Naive thymus-derived CD4-positive, alpha-beta T cell (primary cell): ENCODE measurements around the gene GASK1A. TPM values are rescaled to one million over a fixed set of nuclear protein-coding genes. Genes with fewer than 3 reads are reported as not detected.
"Not testable (repeated sequence)": the region's sequence is repeated elsewhere in the genome, so short reads cannot be mapped to it uniquely, and the experiment has no call there.

Experiments used
- ATAC-seq: fragments of 150-1000 bp; cut with Tn5 transposase; 2 replicates; pipeline ENCODE4 v1.10.0; 2021; ENCODE audit warnings: mild to moderate bottlenecking, moderate library complexity
- CTCF ChIA-PET: fragments of 350-600 bp; sonication (Branson Sonifier 250); formaldehyde crosslinking; loops from one replicate; lab custom pipeline; 2021; ENCODE audit warnings: antibody characterized with exemption; lab: Charles Lee
- POLR2A ChIA-PET: fragments of 350-600 bp; sonication (Branson Sonifier 250); formaldehyde crosslinking; loops from one replicate; lab custom pipeline; 2021; ENCODE audit warnings: antibody characterized with exemption, inconsistent platforms; lab: Charles Lee
- DNase-seq, 9 donors: peaks; one replicate each; pipeline versions ENCODE4 v3.0.0 to v3.0.0-alpha.2; 2020 to 2022; ENCODE audit warnings: mixed read lengths in 1 of 9
- H3K27ac ChIP-seq: one replicate; pipeline ENCODE4 v1.7.0; 2013; ENCODE audit warnings: mild to moderate bottlenecking, low read depth, low read length, moderate library complexity
- H3K27me3 ChIP-seq, 2 donors: one replicate each; pipeline ENCODE4 v1.7.0; 2013; ENCODE audit warnings: low read length in 2 of 2, mild to moderate bottlenecking in 2 of 2, moderate library complexity in 2 of 2; ENCODE audit not compliant: control insufficient read depth in 2 of 2, insufficient read depth in 2 of 2
- H3K36me3 ChIP-seq, 3 experiments: 1 replicate in 2 of 3; 2 replicates in 1 of 3; pipeline ENCODE4 v1.7.0; 2013; ENCODE audit warnings: low read length in 3 of 3, mild to moderate bottlenecking in 3 of 3, moderate library complexity in 1 of 3; ENCODE audit not compliant: insufficient read depth in 3 of 3, control insufficient read depth in 2 of 3
- H3K4me1 ChIP-seq, 2 donors: one replicate each; pipeline ENCODE4 v1.7.0; 2013; ENCODE audit warnings: low read length in 2 of 2, mild to moderate bottlenecking in 2 of 2, moderate library complexity in 1 of 2; ENCODE audit not compliant: control insufficient read depth in 2 of 2, insufficient read depth in 2 of 2
- H3K4me3 ChIP-seq: 2 replicates; pipeline ENCODE4 v1.7.0; 2013; ENCODE audit warnings: mild to moderate bottlenecking, low read length
- H3K9me3 ChIP-seq, 3 experiments: 1 replicate in 2 of 3; 2 replicates in 1 of 3; pipeline ENCODE4 v1.7.0; 2013; ENCODE audit warnings: low read length in 3 of 3; ENCODE audit not compliant: control insufficient read depth in 2 of 3
- H3K27ac Mint-ChIP-seq, 9 donors: one replicate each; pipeline ENCODE4 v1.8.0; 2020 to 2022; ENCODE audit warnings: mixed read lengths in 9 of 9, mild to moderate bottlenecking in 8 of 9, moderate library complexity in 5 of 9, inconsistent platforms in 2 of 9
- H3K27me3 Mint-ChIP-seq, 5 donors: one replicate each; pipeline ENCODE4 v1.8.0; 2021 to 2022; ENCODE audit warnings: mixed read lengths in 5 of 5, mild to moderate bottlenecking in 1 of 5
- H3K36me3 Mint-ChIP-seq, 5 donors: one replicate each; pipeline ENCODE4 v1.8.0; 2020 to 2022; ENCODE audit warnings: mixed read lengths in 5 of 5, mild to moderate bottlenecking in 3 of 5, inconsistent platforms in 1 of 5
- H3K4me1 Mint-ChIP-seq, 7 donors: one replicate each; pipeline ENCODE4 v1.8.0; 2020 to 2022; ENCODE audit warnings: mixed read lengths in 7 of 7, mild to moderate bottlenecking in 3 of 7, inconsistent platforms in 1 of 7
- H3K4me3 Mint-ChIP-seq, 10 donors: one replicate each; pipeline ENCODE4 v1.8.0; 2020 to 2022; ENCODE audit warnings: mild to moderate bottlenecking in 10 of 10, mixed read lengths in 10 of 10, moderate library complexity in 6 of 10, inconsistent platforms in 2 of 10
- H3K9me3 Mint-ChIP-seq, 11 donors: one replicate each; pipeline ENCODE4 v1.8.0; 2020 to 2022; ENCODE audit warnings: mixed read lengths in 11 of 11, mild to moderate bottlenecking in 4 of 11, inconsistent platforms in 1 of 11, moderate library complexity in 1 of 11
- intact Hi-C, 2 donors: fragments of 100-400 bp; cut with micrococcal nuclease; formaldehyde crosslinking; loops; one replicate each; pipeline ENCODE4 v1.15.1; 2023
- polyA plus RNA-seq, 2 donors: library from polyadenylated mRNA; unstranded; fragments of 300-500 nt; fragmentation: Illumina TruSeq; gene quantifications; one replicate each; pipeline ENCODE4 v1.2.3, GENCODE V29; 2021
- total RNA-seq, 6 experiments: library from RNA in 5 of 6; stranded (reverse) in 5 of 6; gene quantifications; 1 replicate in 5 of 6; 2 replicates in 1 of 6; pipeline ENCODE4 v1.2.3 and lab custom pipeline; 2021 to 2026

Gene GASK1A
- total and polyA plus RNA-seq, 7 experiments from 2014 or later, result 0.20 to 0.24 (median 0.21) TPM; not detected in 4

DNA sequence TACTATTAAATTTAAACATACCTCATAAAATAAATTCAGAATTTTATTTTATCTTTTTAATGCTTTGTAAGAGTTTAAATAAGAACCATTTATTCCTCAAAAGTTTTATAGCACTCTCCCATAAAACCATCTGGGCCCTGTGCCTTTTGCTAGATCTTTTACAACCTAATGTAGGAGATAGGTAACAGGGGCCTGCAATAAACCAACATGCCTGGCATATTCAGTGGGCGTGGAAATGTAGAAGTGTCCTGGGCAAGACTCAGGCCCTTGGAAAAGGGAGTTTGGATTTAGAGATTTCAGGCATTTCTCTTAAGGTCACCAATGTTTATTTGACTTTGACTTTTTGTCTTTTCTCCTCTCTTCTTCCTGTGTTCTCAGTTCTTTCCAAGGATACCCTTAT, 80.3 kb downstream of the GASK1A start:
- CTCF ChIA-PET, result no interaction called here
- Mint-ChIP-seq H3K4me3 (peak overlapping the region in 1 of 10 donors; percentile 59), H3K9me3 (no peaks in the 10 kb centered on the region), H3K27me3 (peaks cover 0 to 1% (median 0%) of the 10 kb centered on the region in 5 donors), H3K36me3 (no peaks in the 10 kb centered on the region), H3K27ac (peak overlapping the region in 1 of 9 donors; percentile 6), H3K4me1 (peaks cover 0 to 31% (median 23%) of the 10 kb centered on the region in 7 donors)
- Histone ChIP-seq H3K27me3 (no peaks in the 10 kb centered on the region), H3K9me3 (no peaks in the 10 kb centered on the region), H3K27ac (no peak overlapping the region), H3K36me3 (no peaks in the 10 kb centered on the region), H3K4me3 (no peak overlapping the region), H3K4me1 (peaks cover 0 to 18% of the 10 kb centered on the region in 2 donors)
- intact Hi-C loops, result no loop called here
- POLR2A ChIA-PET, result no interaction called here
- DNase-seq (no peak), ATAC-seq (no peak)

GRCh38 chr3:43061101-43061895, 82.2 kb downstream of the GASK1A start:
- H3K36me3 ChIP-seq, result no peaks in the 10 kb centered on the region
- peak overlapping the region in 7 of 10 donors; percentile 20 to 63 (median 42) for H3K4me3 Mint-ChIP-seq
- POLR2A ChIA-PET, result no interaction called here
- ATAC-seq, result no peak
- H3K9me3 Mint-ChIP-seq, result peaks cover 0 to 2% (median 0%) of the 10 kb centered on the region in 11 donors
- H3K9me3 ChIP-seq, result no peaks in the 10 kb centered on the region
- no peak overlapping the region for H3K4me3 ChIP-seq
- H3K4me1 ChIP-seq, result peaks cover 0 to 18% of the 10 kb centered on the region in 2 donors
- peaks cover 0 to 33% (median 23%) of the 10 kb centered on the region in 7 donors for H3K4me1 Mint-ChIP-seq
- H3K27ac Mint-ChIP-seq, result peak overlapping the region in 6 of 9 donors; percentile 7 to 80 (median 46)
- CTCF ChIA-PET, result interaction anchor here (1.4 kb wide), 1 partner anchor 99 kb away, joined by 3 read pairs; no protein-coding TSS in a partner anchor
- no peak overlapping the region for H3K27ac ChIP-seq
- no peaks in the 10 kb centered on the region for H3K36me3 Mint-ChIP-seq
- H3K27me3 Mint-ChIP-seq, result peaks cover 0 to 1% (median 0%) of the 10 kb centered on the region in 5 donors
- no peak for DNase-seq
- intact Hi-C loops, result no loop called here
- H3K27me3 ChIP-seq, result no peaks in the 10 kb centered on the region

GRCh38 chr3:43062040-43062563, 83.0 kb downstream of the GASK1A start:
- H3K27me3 Mint-ChIP-seq, result peaks cover 0 to under 1% (median 0%) of the 10 kb centered on the region in 5 donors
- ChIA-PET CTCF (interaction anchor here (1.4 kb wide), 1 partner anchor 100 kb away, joined by 3 read pairs; no protein-coding TSS in a partner anchor), POLR2A (no interaction called here)
- no peak for DNase-seq
- peaks cover 0 to 33% (median 23%) of the 10 kb centered on the region in 7 donors for H3K4me1 Mint-ChIP-seq
- Histone ChIP-seq H3K27ac (no peak overlapping the region), H3K36me3 (no peaks in the 10 kb centered on the region), H3K27me3 (no peaks in the 10 kb centered on the region), H3K9me3 (no peaks in the 10 kb centered on the region), H3K4me1 (peaks cover 0 to 18% of the 10 kb centered on the region in 2 donors), H3K4me3 (no peak overlapping the region)
- peaks cover 0 to 2% (median 0%) of the 10 kb centered on the region in 11 donors for H3K9me3 Mint-ChIP-seq
- intact Hi-C loops, result no loop called here
- peak overlapping the region in 3 of 9 donors; percentile 26 to 83 (median 39) for H3K27ac Mint-ChIP-seq
- H3K36me3 Mint-ChIP-seq, result no peaks in the 10 kb centered on the region
- H3K4me3 Mint-ChIP-seq, result no peak overlapping the region
- no peak for ATAC-seq

GRCh38 chr3:43062564-43063040, 83.5 kb downstream of the GASK1A start:
- H3K9me3 ChIP-seq, result no peaks in the 10 kb centered on the region
- DNase-seq, result no peak
- H3K4me3 ChIP-seq, result no peak overlapping the region
- no peaks in the 10 kb centered on the region for H3K36me3 Mint-ChIP-seq
- no peak overlapping the region for H3K27ac Mint-ChIP-seq
- H3K9me3 Mint-ChIP-seq, result peaks cover 0 to 2% (median 0%) of the 10 kb centered on the region in 11 donors
- H3K4me1 Mint-ChIP-seq, result peaks cover 0 to 33% (median 23%) of the 10 kb centered on the region in 7 donors
- H3K27ac ChIP-seq, result no peak overlapping the region
- ChIA-PET POLR2A (no interaction called here), CTCF (no interaction called here)
- peaks cover 0 to 18% of the 10 kb centered on the region in 2 donors for H3K4me1 ChIP-seq
- no peaks in the 10 kb centered on the region for H3K36me3 ChIP-seq
- no peaks in the 10 kb centered on the region for H3K27me3 Mint-ChIP-seq
- intact Hi-C loops, result no loop called here
- ATAC-seq, result no peak
- no peaks in the 10 kb centered on the region for H3K27me3 ChIP-seq
- H3K4me3 Mint-ChIP-seq, result no peak overlapping the region

DNA sequence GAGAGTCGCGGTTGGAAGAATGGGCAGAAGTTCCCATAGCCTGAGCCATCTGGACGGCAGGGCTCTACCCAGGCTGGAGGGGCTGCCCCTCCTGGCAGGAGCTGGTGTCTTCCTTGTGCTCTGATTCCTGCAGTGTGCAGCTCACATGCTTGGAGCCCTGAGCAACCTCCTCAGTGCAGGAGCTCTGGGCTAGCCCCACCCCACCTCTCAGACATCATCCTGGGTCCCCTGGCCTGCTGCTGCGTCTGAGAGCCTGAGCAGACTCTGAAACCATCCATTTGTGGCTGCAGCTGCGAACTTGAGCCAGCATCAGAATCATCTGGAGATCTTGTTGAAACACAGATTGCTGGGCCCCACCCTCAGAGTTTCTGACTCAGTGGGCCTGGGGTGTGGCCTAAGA, 84.0 kb downstream of the GASK1A start:
- peaks cover 0 to 2% (median 0%) of the 10 kb centered on the region in 11 donors for H3K9me3 Mint-ChIP-seq
- no peak overlapping the region for H3K4me3 ChIP-seq
- peaks cover 0 to 33% (median 23%) of the 10 kb centered on the region in 7 donors for H3K4me1 Mint-ChIP-seq
- CTCF ChIA-PET, result interaction anchor here (0.5 kb wide), 1 partner anchor 431 kb away, joined by 3 read pairs; no protein-coding TSS in a partner anchor
- H3K27ac Mint-ChIP-seq, result peak overlapping the region in 1 of 9 donors; percentile 41
- no peaks in the 10 kb centered on the region for H3K27me3 ChIP-seq
- H3K9me3 ChIP-seq, result no peaks in the 10 kb centered on the region
- POLR2A ChIA-PET, result no interaction called here
- ATAC-seq, result no peak
- intact Hi-C loops, result no loop called here
- no peak for DNase-seq
- no peaks in the 10 kb centered on the region for H3K27me3 Mint-ChIP-seq
- H3K27ac ChIP-seq, result no peak overlapping the region
- no peak overlapping the region for H3K4me3 Mint-ChIP-seq
- H3K36me3 Mint-ChIP-seq, result no peaks in the 10 kb centered on the region
- no peaks in the 10 kb centered on the region for H3K36me3 ChIP-seq
- H3K4me1 ChIP-seq, result peaks cover 0 to 18% of the 10 kb centered on the region in 2 donors

- ATAC-seq, H3K27ac Mint-ChIP-seq, H3K36me3 Mint-ChIP-seq, H3K4me1 ChIP-seq, H3K36me3 ChIP-seq, H3K4me1 Mint-ChIP-seq, H3K9me3 ChIP-seq, DNase-seq, H3K27ac ChIP-seq, H3K4me3 Mint-ChIP-seq, H3K27me3 ChIP-seq, H3K27me3 Mint-ChIP-seq, H3K9me3 Mint-ChIP-seq, H3K4me3 ChIP-seq, POLR2A ChIA-PET: not testable (repeated sequence)
- intact Hi-C loops, result loop anchor here (2.0 to 5.0 kb wide), 2 partner anchors 48 to 110 kb away; no protein-coding TSS in a partner anchor
- CTCF ChIA-PET, result interaction anchor here (1.8 kb wide), 1 partner anchor 109 kb away, joined by 30 read pairs; no protein-coding TSS in a partner anchor
Measured at GRCh38 chr3:43070670-43071069, 91.6 kb downstream of the GASK1A start.
